Brain microvascular endothelial cell (primary cell): ENCODE results near the gene SLC9C1.
"Not testable (repeated sequence)": the region's sequence is repeated elsewhere in the genome, so short reads cannot be mapped to it uniquely, and the experiment has no call there.

Source experiments
- DNase-seq: peaks from one replicate; pipeline ENCODE4 v3.0.0-alpha.2; 2020
- H3K27ac ChIP-seq: fragments of 250-450 bp; sonication (Bioruptor Pico); 2 replicates; pipeline ENCODE4 v1.5.1; 2020; ENCODE audit warnings: mild to moderate bottlenecking, moderate library complexity
- H3K27me3 ChIP-seq: fragments of 250-450 bp; sonication (Bioruptor Pico); replicated peaks from 2 replicates; pipeline ENCODE4 v1.5.1; 2020; ENCODE audit warnings: mild to moderate bottlenecking
- H3K36me3 ChIP-seq: fragments of 250-450 bp; sonication (Bioruptor Pico); replicated peaks from 2 replicates; pipeline ENCODE4 v1.5.1; 2020; ENCODE audit warnings: mild to moderate bottlenecking
- H3K4me3 ChIP-seq: 2 replicates; pipeline ENCODE4 v1.5.1; 2011; ENCODE audit warnings: low read depth, mild to moderate bottlenecking, control low read depth, low read length, moderate library complexity
- CTCF ChIP-seq: IDR thresholded peaks from 2 replicates; pipeline ENCODE4 v1.5.1; 2011; ENCODE audit warnings: low read depth, mild to moderate bottlenecking, moderate library complexity, low read length, control low read depth, inconsistent platforms; ENCODE audit errors: missing control alignments
- in situ Hi-C: cut with HindIII; loops from 2 replicates; pipeline ENCODE4 v1.10.0; 2017; ENCODE audit warnings: low sequenced_read_pairs, low pct_ligation_motif_present

SLC9C1 gene

GRCh38 chr3:112228786-112229185, 65.2 kb downstream of the SLC9C1 start:
- in situ Hi-C loops = no loop called here
- no peak for TF ChIP-seq CTCF
- no peaks in the 10 kb centered on the region for H3K36me3 ChIP-seq
- DNase-seq = no peak
- no peak overlapping the region for H3K4me3 ChIP-seq
- H3K27me3 ChIP-seq = no peaks in the 10 kb centered on the region
- H3K27ac ChIP-seq = no peak overlapping the region

- DNase-seq = no peak
- in situ Hi-C loops = no loop called here
- no peaks in the 10 kb centered on the region for H3K36me3 ChIP-seq
- H3K27ac ChIP-seq = no peak overlapping the region
- H3K27me3 ChIP-seq = no peaks in the 10 kb centered on the region
- no peak overlapping the region for H3K4me3 ChIP-seq
- TF ChIP-seq CTCF = no peak
Measured at GRCh38 chr3:112200317-112200666, 93.7 kb downstream of the SLC9C1 start.

- no peak overlapping the region for H3K4me3 ChIP-seq
- TF ChIP-seq CTCF = peak; percentile 32
- H3K27me3 ChIP-seq = no peaks in the 10 kb centered on the region
- H3K36me3 ChIP-seq = no peaks in the 10 kb centered on the region
- peak; percentile 4 for DNase-seq
- no peak overlapping the region for H3K27ac ChIP-seq
- in situ Hi-C loops = no loop called here
Measured at GRCh38 chr3:112199622-112200316, 94.2 kb downstream of the SLC9C1 start.

GRCh38 chr3:112197131-112197530, 96.9 kb downstream of the SLC9C1 start:
- Histone ChIP-seq H3K4me3 (no peak overlapping the region), H3K36me3 (no peaks in the 10 kb centered on the region), H3K27ac (no peak overlapping the region), H3K27me3 (no peaks in the 10 kb centered on the region)
- no peak for DNase-seq
- in situ Hi-C loops = no loop called here
- no peak for TF ChIP-seq CTCF

GRCh38 chr3:112187300-112187699, 106.7 kb downstream of the SLC9C1 start:
- no peak for DNase-seq
- no peaks in the 10 kb centered on the region for H3K36me3 ChIP-seq
- in situ Hi-C loops = no loop called here
- no peaks in the 10 kb centered on the region for H3K27me3 ChIP-seq
- no peak for TF ChIP-seq CTCF
- H3K4me3 ChIP-seq = no peak overlapping the region
- no peak overlapping the region for H3K27ac ChIP-seq

- H3K27ac ChIP-seq, H3K36me3 ChIP-seq, H3K27me3 ChIP-seq, DNase-seq, in situ Hi-C loops: not testable (repeated sequence)
- H3K4me3 ChIP-seq = peak overlapping the region; percentile 44
Measured at GRCh38 chr3:112185423-112186035, 108.5 kb downstream of the SLC9C1 start.
